ENCODE results near the gene DDHD1. TPM values are rescaled to one million over a fixed set of nuclear protein-coding genes. Genes with fewer than 3 reads are reported as not detected.

DDHD1 gene
- total and polyA plus RNA-seq, 7 donors, result 2.8 to 7.6 (median 4.6) TPM

GRCh38 chr14:53060046-53060445 lies 93.1 kb downstream of the DDHD1 start:
- ATAC-seq (no peak), DNase-seq (no peak)
- intact Hi-C loops (cut with DNase I), result no loop called here
- 86 to 87% (median 86%) methylated on average over 1 of the region's 1 CpG for WGBS, 3 donors
- Histone ChIP-seq H3K4me1 (no peaks in the 10 kb centered on the region), H3K27me3 (ENCODE audit: insufficient read depth in 3 of 3, low read length in 2 of 3) (no peaks in the 10 kb centered on the region), H3K36me3 (ENCODE audit: insufficient read depth in 1 of 2, low read depth in 1 of 2) (no peaks in the 10 kb centered on the region), H3K4me3 (no peak overlapping the region), H3K27ac (no peak overlapping the region), H3K9me3 (no peaks in the 10 kb centered on the region)
- TF ChIP-seq, protein P1, sequence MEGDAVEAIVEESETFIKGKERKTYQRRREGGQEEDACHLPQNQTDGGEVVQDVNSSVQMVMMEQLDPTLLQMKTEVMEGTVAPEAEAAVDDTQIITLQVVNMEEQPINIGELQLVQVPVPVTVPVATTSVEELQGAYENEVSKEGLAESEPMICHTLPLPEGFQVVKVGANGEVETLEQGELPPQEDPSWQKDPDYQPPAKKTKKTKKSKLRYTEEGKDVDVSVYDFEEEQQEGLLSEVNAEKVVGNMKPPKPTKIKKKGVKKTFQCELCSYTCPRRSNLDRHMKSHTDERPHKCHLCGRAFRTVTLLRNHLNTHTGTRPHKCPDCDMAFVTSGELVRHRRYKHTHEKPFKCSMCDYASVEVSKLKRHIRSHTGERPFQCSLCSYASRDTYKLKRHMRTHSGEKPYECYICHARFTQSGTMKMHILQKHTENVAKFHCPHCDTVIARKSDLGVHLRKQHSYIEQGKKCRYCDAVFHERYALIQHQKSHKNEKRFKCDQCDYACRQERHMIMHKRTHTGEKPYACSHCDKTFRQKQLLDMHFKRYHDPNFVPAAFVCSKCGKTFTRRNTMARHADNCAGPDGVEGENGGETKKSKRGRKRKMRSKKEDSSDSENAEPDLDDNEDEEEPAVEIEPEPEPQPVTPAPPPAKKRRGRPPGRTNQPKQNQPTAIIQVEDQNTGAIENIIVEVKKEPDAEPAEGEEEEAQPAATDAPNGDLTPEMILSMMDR (IDR thresholded peaks at IDR 0.05), result no peak

DNA sequence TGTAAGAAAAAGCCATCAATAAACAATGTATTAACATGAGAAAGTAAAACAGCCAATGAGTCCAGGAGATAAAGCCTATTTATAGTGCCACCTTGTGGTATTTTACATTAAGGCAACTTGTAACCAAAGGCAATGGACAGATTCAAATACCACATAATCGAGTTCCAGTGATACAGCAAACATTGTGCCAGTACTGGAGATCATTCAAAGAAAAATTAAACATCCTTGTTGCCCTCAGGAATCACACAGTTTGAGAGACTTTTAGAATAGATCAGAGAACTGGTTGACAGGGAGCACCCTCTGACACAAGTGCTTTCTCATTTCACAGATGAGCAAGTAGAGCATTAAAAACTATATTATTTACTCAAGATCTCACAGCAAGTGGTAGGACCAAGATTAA lies 98.1 kb downstream of the DDHD1 start:
- H3K36me3 ChIP-seq (ENCODE audit: insufficient read depth in 1 of 2, low read depth in 1 of 2), result no peaks in the 10 kb centered on the region
- DNase-seq (no peak), ATAC-seq (peak in 3 of 4 donors; percentile 53 to 81 (median 68))
- no peaks in the 10 kb centered on the region for H3K9me3 ChIP-seq
- no peak overlapping the region for H3K4me3 ChIP-seq
- TF ChIP-seq, protein P1 (IDR thresholded peaks at IDR 0.05), result peak; percentile 78
- intact Hi-C loops (cut with DNase I), result loop anchor here (1.0 to 5.0 kb wide), 3 partner anchors 232 to 250 kb away; no protein-coding TSS in a partner anchor
- 0% methylated on average over 1 of the region's 1 CpG for WGBS, 3 donors
- H3K27me3 ChIP-seq (ENCODE audit: insufficient read depth in 3 of 3, low read length in 2 of 3), result no peaks in the 10 kb centered on the region
- H3K4me1 ChIP-seq, result no peaks in the 10 kb centered on the region
- no peak overlapping the region for H3K27ac ChIP-seq

- Histone ChIP-seq H3K27me3 (ENCODE audit: insufficient read depth in 3 of 3, low read length in 2 of 3) (no peaks in the 10 kb centered on the region), H3K27ac (no peak overlapping the region), H3K4me3 (no peak overlapping the region), H3K36me3 (ENCODE audit: insufficient read depth in 1 of 2, low read depth in 1 of 2) (no peaks in the 10 kb centered on the region), H3K4me1 (no peaks in the 10 kb centered on the region), H3K9me3 (no peaks in the 10 kb centered on the region)
- TF ChIP-seq, protein P1 (IDR thresholded peaks at IDR 0.05), result no peak
- WGBS, 3 donors, result 52 to 72% (median 53%) methylated on average over 2 of the region's 2 CpGs
- DNase-seq, result no peak
- intact Hi-C loops (cut with DNase I), result loop anchor here in 1 of 2 donors (2.0 to 5.0 kb wide), 2 partner anchors 92 to 250 kb away; no protein-coding TSS in a partner anchor
- ATAC-seq, result peak in 1 of 4 donors; percentile 50
Measured at GRCh38 chr14:53054457-53054856, 98.7 kb downstream of the DDHD1 start.

- intact Hi-C loops (cut with DNase I), result loop anchor here in 1 of 2 donors (2.0 kb wide), 1 partner anchor 220 kb away; no protein-coding TSS in a partner anchor
- H3K4me3 ChIP-seq, result no peak overlapping the region
- ATAC-seq, result no peak
Measured at GRCh38 chr14:53048631-53049030, 104.5 kb downstream of the DDHD1 start.

More at GRCh38 chr14:53048631-53049030, 104.5 kb downstream of the DDHD1 start:
- DNase-seq, result no peak
- Histone ChIP-seq H3K36me3 (ENCODE audit: insufficient read depth in 1 of 2, low read depth in 1 of 2) (peaks cover 0 to 5% of the 10 kb centered on the region in 2 donors), H3K4me1 (no peaks in the 10 kb centered on the region), H3K27me3 (ENCODE audit: insufficient read depth in 3 of 3, low read length in 2 of 3) (no peaks in the 10 kb centered on the region), H3K9me3 (no peaks in the 10 kb centered on the region), H3K27ac (no peak overlapping the region)
- TF ChIP-seq, protein P1 (IDR thresholded peaks at IDR 0.05), result no peak
- 90 to 98% (median 96%) methylated on average over 2 of the region's 2 CpGs for WGBS, 3 donors
